Measurements from ENCODE around the gene PSEN1. TPM values are rescaled to one million over a fixed set of nuclear protein-coding genes. Genes with fewer than 3 reads are reported as not detected.

PSEN1 gene
- total RNA-seq, 2 donors from 2014 or later, result 41.4 to 48.8 TPM

- DNase-seq (ENCODE audit: low spot score), result no peak
- intact Hi-C loops (cut with DNase I), result no loop called here
These were observed 112.0 kb downstream of the PSEN1 start for GRCh38 chr14:73248108-73248868.

- DNase-seq (ENCODE audit: low spot score), result no peak
- intact Hi-C loops (cut with DNase I), result no loop called here
These were observed 112.8 kb downstream of the PSEN1 start for GRCh38 chr14:73249108-73249507.

GRCh38 chr14:73249564-73250316 is 113.4 kb downstream of the PSEN1 start:
- intact Hi-C loops (cut with DNase I), result no loop called here
- peak; percentile 54 for DNase-seq (ENCODE audit: low spot score)

GRCh38 chr14:73250317-73250713 is 114.0 kb downstream of the PSEN1 start:
- intact Hi-C loops (cut with DNase I), result no loop called here
- DNase-seq (ENCODE audit: low spot score), result peak; percentile 58

- peak; percentile 73 for DNase-seq (ENCODE audit: low spot score)
- intact Hi-C loops (cut with DNase I), result no loop called here
These were observed 114.6 kb downstream of the PSEN1 start for GRCh38 chr14:73250781-73251500.

- intact Hi-C loops (cut with DNase I), result no loop called here
- DNase-seq (ENCODE audit: low spot score), result peak; percentile 79
These were observed 115.4 kb downstream of the PSEN1 start for GRCh38 chr14:73251516-73252215.

GRCh38 chr14:73252491-73253322 is 116.4 kb downstream of the PSEN1 start:
- intact Hi-C loops (cut with DNase I), result no loop called here

GRCh38 chr14:73253323-73253610 is 117.0 kb downstream of the PSEN1 start:
- intact Hi-C loops (cut with DNase I), result no loop called here
- no peak for DNase-seq (ENCODE audit: low spot score)

More at GRCh38 chr14:73252491-73253322, 116.4 kb downstream of the PSEN1 start:
- peak; percentile 71 for DNase-seq (ENCODE audit: low spot score)

GRCh38 chr14:73253721-73254120 is 117.4 kb downstream of the PSEN1 start:
- peak; percentile 31 for DNase-seq (ENCODE audit: low spot score)
- intact Hi-C loops (cut with DNase I), result no loop called here

GRCh38 chr14:73254247-73255004 is 118.1 kb downstream of the PSEN1 start:
- intact Hi-C loops (cut with DNase I), result no loop called here
- DNase-seq (ENCODE audit: low spot score), result peak; percentile 72

GRCh38 chr14:73255005-73255400 is 118.7 kb downstream of the PSEN1 start:
- no peak for DNase-seq (ENCODE audit: low spot score)
- intact Hi-C loops (cut with DNase I), result no loop called here

- intact Hi-C loops (cut with DNase I), result no loop called here
- DNase-seq (ENCODE audit: low spot score), result peak; percentile 69
These were observed 119.5 kb downstream of the PSEN1 start for GRCh38 chr14:73255693-73256225.

- DNase-seq (ENCODE audit: low spot score), result no peak
- intact Hi-C loops (cut with DNase I), result no loop called here
These were observed 121.8 kb downstream of the PSEN1 start for GRCh38 chr14:73258076-73258475.

- intact Hi-C loops (cut with DNase I), result no loop called here
- DNase-seq (ENCODE audit: low spot score), result peak; percentile 79
These were observed 122.7 kb downstream of the PSEN1 start for GRCh38 chr14:73258845-73259611.

GRCh38 chr14:73259837-73260236 is 123.5 kb downstream of the PSEN1 start:
- peak; percentile 23 for DNase-seq (ENCODE audit: low spot score)
- intact Hi-C loops (cut with DNase I), result no loop called here

GRCh38 chr14:73260574-73260973 is 124.3 kb downstream of the PSEN1 start:
- peak; percentile 61 for DNase-seq (ENCODE audit: low spot score)

GRCh38 chr14:73261075-73261474 is 124.8 kb downstream of the PSEN1 start:
- DNase-seq (ENCODE audit: low spot score), result no peak
- intact Hi-C loops (cut with DNase I), result no loop called here

More at GRCh38 chr14:73260574-73260973, 124.3 kb downstream of the PSEN1 start:
- intact Hi-C loops (cut with DNase I), result no loop called here

All from posterior vena cava (tissue), 2 donors.